Measurements from ENCODE around the gene C5orf15. TPM values are rescaled to one million over a fixed set of nuclear protein-coding genes. Genes with fewer than 3 reads are reported as not detected.

Gene C5orf15
- total RNA-seq, 2 experiments from 2014 or later, result 24.7 to 30.8 TPM

DNA sequence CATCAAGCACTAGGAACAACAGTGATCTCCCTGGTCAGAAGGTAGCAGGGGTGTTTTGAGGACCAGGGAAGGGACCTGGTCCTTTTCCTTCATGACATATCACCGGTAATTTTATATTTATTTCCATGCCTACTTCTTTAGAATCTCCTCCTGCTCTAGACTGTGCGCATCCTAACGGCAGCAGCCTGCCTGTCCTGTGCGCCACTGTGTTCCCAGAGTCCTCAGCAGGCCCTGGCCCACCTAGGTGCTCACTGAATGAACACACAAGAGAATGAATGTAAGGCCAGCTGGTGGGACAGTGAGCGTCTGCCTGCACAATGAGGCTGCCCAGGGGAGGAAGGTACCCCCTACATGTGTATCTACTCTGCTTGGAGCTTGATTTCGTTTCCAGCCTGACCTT, 51.5 kb downstream of the C5orf15 start:
- CTCF ChIA-PET, result no interaction called here
- POLR2A ChIA-PET, result no interaction called here

DNA sequence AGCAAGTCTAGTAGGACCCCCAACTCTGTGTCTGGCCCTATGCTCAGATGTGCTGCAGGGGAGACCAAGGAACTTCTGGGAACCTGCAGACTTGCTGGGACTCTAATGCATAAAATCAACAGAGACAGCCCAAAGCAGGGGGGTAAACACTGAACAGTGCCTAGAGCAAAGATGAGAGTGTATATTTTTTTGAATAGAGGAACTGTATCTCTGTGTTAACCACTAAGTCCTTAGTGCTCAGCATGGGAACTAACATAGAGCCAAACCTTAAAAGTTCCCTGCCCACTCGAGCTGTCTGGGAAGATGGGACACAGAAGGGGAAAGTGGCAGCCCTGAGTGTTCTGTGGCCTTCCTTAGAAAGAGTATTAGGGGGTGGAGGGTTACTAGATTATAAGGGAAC, 51.9 kb downstream of the C5orf15 start:
- ChIA-PET POLR2A (no interaction called here), CTCF (interaction anchor here (1.3 kb wide), 1 partner anchor 12 kb away, joined by 3 read pairs; no protein-coding TSS in a partner anchor)

DNA sequence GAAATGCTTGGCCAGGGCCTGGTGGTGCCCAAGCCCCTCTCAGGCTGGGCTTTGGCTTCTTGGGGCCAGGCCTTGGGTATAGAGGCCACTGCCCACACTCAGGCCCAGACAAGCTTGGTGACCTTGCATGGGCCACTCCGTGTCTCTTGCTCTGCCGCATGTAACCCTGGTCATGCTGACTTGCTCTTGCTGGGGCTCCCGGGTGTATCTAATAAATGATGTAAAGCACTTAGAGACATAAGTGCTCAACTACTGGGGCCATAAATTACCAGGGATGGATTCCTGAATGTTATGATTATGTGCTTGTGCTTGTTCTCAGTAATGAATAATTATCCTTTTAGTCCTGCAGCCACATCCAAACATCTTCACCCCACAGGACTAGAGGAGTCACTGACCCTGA, 54.0 kb downstream of the C5orf15 start:
- ChIA-PET POLR2A (no interaction called here), CTCF (no interaction called here)

DNA sequence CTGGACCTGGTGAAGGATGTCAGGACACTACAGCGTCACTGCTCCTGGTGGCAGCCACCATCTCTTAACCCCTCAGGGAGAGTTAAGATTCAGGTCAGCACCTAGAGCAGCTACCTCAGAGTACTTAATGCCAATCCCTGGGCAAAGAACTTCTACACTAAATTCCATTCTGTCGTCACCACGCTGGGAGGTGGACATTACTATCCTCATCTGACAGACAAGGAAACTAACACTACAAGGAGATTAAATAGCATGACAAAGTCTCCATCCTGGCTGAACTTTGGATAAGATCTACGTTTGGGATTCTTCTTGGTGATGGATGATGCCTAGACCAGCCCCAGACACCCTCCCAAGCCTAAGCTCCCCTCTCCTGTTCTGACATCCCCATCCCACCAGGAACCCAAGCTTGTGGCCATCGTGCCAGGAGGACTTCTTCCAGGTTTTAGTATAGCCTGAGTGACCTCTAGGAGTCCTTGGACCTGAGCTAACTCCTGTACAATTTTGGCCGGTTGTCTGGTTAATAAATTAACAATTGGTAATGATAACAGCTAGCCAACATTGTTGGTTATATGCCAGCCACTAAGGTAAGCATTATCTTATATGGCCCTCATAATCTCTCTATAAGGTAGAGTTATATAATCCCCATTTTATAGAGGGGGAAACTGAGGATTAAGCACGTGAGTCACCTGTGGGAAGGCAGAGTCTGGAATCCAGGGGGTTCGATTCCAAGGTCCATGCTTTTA, 54.8 kb downstream of the C5orf15 start:
- ChIA-PET CTCF (no interaction called here), POLR2A (no interaction called here)

DNA sequence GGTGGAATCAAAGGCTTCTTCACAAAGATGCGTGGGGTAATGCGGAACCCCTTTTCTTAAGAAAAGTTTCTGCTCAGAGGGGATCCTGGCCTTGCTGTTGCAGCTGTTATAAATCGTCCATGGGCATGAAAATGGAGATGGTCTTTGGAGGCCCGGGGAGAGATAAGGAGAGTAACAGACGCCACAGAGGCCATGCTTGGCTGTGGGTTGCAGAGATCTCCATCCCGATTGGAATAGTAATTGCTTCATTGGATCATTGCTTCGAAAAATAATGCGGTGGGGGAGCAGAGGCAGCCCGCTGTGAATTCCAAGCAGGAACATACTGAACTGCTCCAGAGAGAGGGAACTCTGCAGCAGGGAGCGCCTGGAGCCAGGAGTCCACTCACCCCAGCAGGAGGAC, 55.5 kb downstream of the C5orf15 start:
- ChIA-PET POLR2A (no interaction called here), CTCF (no interaction called here)

DNA sequence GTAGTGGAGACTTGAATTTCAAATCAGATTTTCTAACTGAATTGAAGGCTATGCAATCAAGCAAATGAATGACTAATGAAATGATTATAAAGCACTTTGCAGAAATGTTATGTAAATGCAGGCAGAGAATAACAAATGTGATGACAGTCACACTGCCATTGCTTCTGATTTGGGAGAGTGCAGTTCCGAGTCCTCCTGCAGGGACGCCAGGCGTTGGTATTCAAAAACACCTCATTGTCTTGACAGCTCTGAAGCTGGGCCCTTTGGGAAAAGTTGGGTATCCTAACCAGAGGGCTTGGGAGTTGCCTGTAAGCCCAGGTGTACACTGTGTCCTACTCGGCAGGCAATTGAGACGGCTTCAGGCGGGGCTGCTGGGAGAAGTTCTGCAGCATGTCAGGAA, 57.9 kb downstream of the C5orf15 start:
- ChIA-PET CTCF (no interaction called here), POLR2A (no interaction called here)

DNA sequence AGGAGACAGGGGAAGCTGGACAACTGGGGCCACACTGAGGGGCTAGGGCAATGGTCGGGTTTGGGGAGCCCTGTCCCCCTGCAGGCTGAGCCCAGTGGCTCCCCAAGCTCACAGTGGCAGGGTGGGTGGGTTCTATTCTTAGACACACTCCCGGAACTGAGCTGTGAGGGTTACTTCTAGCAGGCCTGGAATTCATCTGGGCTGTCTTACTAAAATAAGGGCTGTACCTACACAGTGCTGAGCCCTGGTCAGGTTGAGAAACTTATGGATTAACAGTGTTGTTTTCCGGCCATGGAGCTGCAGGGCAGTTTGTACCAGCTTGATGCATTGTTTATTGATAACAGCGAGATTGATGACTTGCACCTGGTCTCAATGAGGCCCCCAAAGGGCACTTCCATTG, 58.8 kb downstream of the C5orf15 start:
- ChIA-PET POLR2A (no interaction called here), CTCF (no interaction called here)

DNA sequence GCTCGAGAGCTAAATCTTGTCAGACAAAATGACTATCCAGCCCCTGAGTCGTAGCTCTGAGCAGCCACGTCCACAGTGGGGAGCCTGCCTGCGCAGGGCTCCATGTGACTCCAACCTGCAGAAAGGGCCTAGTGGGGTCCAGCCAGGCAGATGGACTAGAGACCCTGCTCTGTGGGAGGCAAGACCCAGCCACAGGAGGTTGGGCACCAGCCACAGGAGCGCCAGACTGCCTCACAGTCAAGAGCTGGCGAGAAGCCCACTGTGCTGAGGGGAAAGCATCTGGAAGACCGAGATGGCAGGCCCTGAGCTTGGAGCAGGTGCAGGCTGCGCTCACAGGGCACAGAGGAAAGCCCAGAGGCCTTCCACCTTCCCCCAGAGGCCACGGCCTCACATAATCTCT, 61.4 kb downstream of the C5orf15 start:
- ChIA-PET CTCF (interaction anchor here (0.6 kb wide), 1 partner anchor 31 kb away, joined by 4 read pairs; no protein-coding TSS in a partner anchor), POLR2A (no interaction called here)

DNA sequence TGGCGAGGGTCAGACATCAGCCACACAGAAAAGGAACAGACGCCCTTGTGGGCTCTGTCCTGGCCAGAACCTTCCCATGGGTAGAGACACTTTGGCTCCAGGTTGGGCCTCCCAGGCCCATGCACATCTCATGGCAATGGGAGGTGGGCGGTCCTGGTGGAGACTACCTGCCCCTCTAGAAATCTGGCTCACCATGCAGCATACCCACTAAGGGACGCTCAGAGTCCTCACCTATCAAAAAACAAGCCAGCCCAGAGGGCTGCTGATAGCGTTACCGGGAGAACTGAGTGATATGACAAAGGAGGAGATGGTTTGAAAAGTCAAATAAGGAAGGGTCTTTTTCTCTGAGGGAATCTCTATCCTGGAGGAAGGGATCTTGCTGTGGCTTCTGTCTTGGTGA, 62.1 kb downstream of the C5orf15 start:
- ChIA-PET POLR2A (no interaction called here), CTCF (interaction anchor here (0.6 kb wide), 1 partner anchor 32 kb away, joined by 4 read pairs; no protein-coding TSS in a partner anchor)

Other genes starting within 250 kb of the C5orf15 start
- 100 to 1,000 TPM; 488 to 491 TPM for gene VDAC1, start 36.4 kb upstream of the C5orf15 start, total RNA-seq
- 10 to 100 TPM; 24.4 to 25.6 TPM for gene TCF7, start 146.1 kb upstream of the C5orf15 start, total RNA-seq
- gene SKP1, start 208.3 kb upstream of the C5orf15 start, total RNA-seq, result 100 to 1,000 TPM; 245 to 268 TPM

All from activated CD8-positive, alpha-beta memory T cell treated with anti-CD3 and anti-CD28 coated beads for 36 hours (primary cell).